ENCODE data around the gene CDH13. TPM values are rescaled to one million over a fixed set of nuclear protein-coding genes. Genes with fewer than 3 reads are reported as not detected.

The CDH13 gene
- total and polyA plus RNA-seq, 2 donors (not counting 1 experiment from before 2014, with no cell fraction given): 27.6 to 96.7 TPM

DNA sequence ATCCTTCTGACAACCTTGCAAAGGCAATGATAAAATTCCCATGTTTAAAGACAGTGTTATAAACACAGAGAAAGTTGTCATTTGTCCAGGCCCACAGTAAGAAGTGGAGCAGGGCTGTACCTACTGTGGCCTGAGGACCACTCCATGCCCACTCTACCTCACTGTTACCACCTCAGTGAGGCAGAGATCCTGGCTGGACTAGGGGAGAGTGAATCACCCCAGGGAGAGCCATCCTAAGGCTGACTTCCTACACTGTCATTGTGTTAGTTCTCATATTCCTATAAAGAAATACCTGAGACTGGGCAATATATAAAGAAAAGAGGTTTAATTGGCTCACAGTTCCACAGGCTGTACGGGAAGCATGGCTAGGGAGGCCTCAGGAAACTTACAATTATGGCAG is 952.3 kb downstream of the CDH13 start:
- no peaks in the 10 kb centered on the region for H3K9me3 ChIP-seq (ENCODE audit: control insufficient read depth, insufficient read depth, low read depth, low read length)
- no peak for DNase-seq (ENCODE audit: low read depth in 2 of 2)
- H3K36me3 ChIP-seq (ENCODE audit: control insufficient read depth, insufficient read depth, low read length): no peaks in the 10 kb centered on the region
- no peak overlapping the region for H3K4me3 ChIP-seq (replicated peaks in 1 of 4; ENCODE audit: control extremely low read depth in 1 of 4, insufficient read depth in 1 of 4, low read depth in 3 of 4, low read length in 4 of 4)
- H3K9ac ChIP-seq (ENCODE audit: insufficient read depth, low read length): no peak overlapping the region
- no peaks in the 10 kb centered on the region for H4K20me1 ChIP-seq (ENCODE audit: control insufficient read depth, extremely low read depth, insufficient read depth, low read length)
- H3K4me2 ChIP-seq (ENCODE audit: extremely low read depth, insufficient read depth, low read length): no peak overlapping the region
- H2AFZ ChIP-seq (ENCODE audit: low read length): no peak overlapping the region
- H3K27me3 ChIP-seq (ENCODE audit: control insufficient read depth, insufficient read depth, low read length): no peaks in the 10 kb centered on the region
- H3K27ac ChIP-seq (ENCODE audit: insufficient read depth, low read length): no peak overlapping the region
- TF ChIP-seq EZH2 (IDR thresholded peaks at IDR 0.05; ENCODE audit: low read length, missing control alignments): no peak
- no peak for TF ChIP-seq CTCF (conservative IDR thresholded peaks at IDR 0.05 in 1 of 2, IDR thresholded peaks at IDR 0.05 in 1 of 2; ENCODE audit: low read depth in 1 of 2, low read length in 2 of 2)
- H3K79me2 ChIP-seq (ENCODE audit: control insufficient read depth, insufficient read depth, low read length): no peaks in the 10 kb centered on the region
- H3K4me1 ChIP-seq (ENCODE audit: control insufficient read depth, extremely low read depth, insufficient read depth, low read length): no peaks in the 10 kb centered on the region

- H3K27me3 ChIP-seq (ENCODE audit: control insufficient read depth, insufficient read depth, low read length): no peaks in the 10 kb centered on the region
- H2AFZ ChIP-seq (ENCODE audit: low read length): no peak overlapping the region
- no peak overlapping the region for H3K4me2 ChIP-seq (ENCODE audit: extremely low read depth, insufficient read depth, low read length)
- H3K27ac ChIP-seq (ENCODE audit: insufficient read depth, low read length): no peak overlapping the region
- no peaks in the 10 kb centered on the region for H3K36me3 ChIP-seq (ENCODE audit: control insufficient read depth, insufficient read depth, low read length)
- no peaks in the 10 kb centered on the region for H3K79me2 ChIP-seq (ENCODE audit: control insufficient read depth, insufficient read depth, low read length)
- H3K4me3 ChIP-seq (replicated peaks in 1 of 4; ENCODE audit: control extremely low read depth in 1 of 4, insufficient read depth in 1 of 4, low read depth in 3 of 4, low read length in 4 of 4): no peak overlapping the region
- H4K20me1 ChIP-seq (ENCODE audit: control insufficient read depth, extremely low read depth, insufficient read depth, low read length): no peaks in the 10 kb centered on the region
- H3K4me1 ChIP-seq (ENCODE audit: control insufficient read depth, extremely low read depth, insufficient read depth, low read length): no peaks in the 10 kb centered on the region
- DNase-seq (ENCODE audit: low read depth in 2 of 2): no peak
- TF ChIP-seq CTCF (conservative IDR thresholded peaks at IDR 0.05 in 1 of 2, IDR thresholded peaks at IDR 0.05 in 1 of 2; ENCODE audit: low read depth in 1 of 2, low read length in 2 of 2): no peak
- TF ChIP-seq EZH2 (IDR thresholded peaks at IDR 0.05; ENCODE audit: low read length, missing control alignments): no peak
- H3K9me3 ChIP-seq (ENCODE audit: control insufficient read depth, insufficient read depth, low read depth, low read length): no peaks in the 10 kb centered on the region
- H3K9ac ChIP-seq (ENCODE audit: insufficient read depth, low read length): no peak overlapping the region
These were observed 952.7 kb downstream of the CDH13 start for GRCh38 chr16:83579436-83579835.

DNA sequence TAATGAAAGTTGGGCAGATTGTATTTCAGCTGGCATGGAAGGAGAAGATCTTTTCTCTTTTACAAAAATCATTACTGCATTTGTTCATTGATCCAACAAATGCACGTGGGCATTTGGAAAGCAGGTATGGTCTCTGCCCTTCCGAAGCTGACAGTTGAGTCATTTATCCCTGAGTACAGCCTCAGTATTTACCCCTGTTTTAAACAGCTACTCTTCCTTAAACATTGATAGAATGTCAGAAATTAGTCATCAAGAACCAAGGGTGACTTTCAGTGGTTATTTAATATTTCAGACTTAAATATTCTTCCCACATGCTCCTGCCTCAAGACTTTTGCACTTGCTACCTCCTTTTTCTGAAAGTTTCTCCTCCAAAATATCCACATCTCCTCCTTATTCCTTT is 954.3 kb downstream of the CDH13 start:
- H3K79me2 ChIP-seq (ENCODE audit: control insufficient read depth, insufficient read depth, low read length): no peaks in the 10 kb centered on the region
- H4K20me1 ChIP-seq (ENCODE audit: control insufficient read depth, extremely low read depth, insufficient read depth, low read length): no peaks in the 10 kb centered on the region
- H3K9ac ChIP-seq (ENCODE audit: insufficient read depth, low read length): no peak overlapping the region
- H3K4me3 ChIP-seq (replicated peaks in 1 of 4; ENCODE audit: control extremely low read depth in 1 of 4, insufficient read depth in 1 of 4, low read depth in 3 of 4, low read length in 4 of 4): no peak overlapping the region
- DNase-seq (ENCODE audit: low read depth in 2 of 2): peak in 1 of 2 donors; percentile 1
- no peak overlapping the region for H3K27ac ChIP-seq (ENCODE audit: insufficient read depth, low read length)
- no peaks in the 10 kb centered on the region for H3K36me3 ChIP-seq (ENCODE audit: control insufficient read depth, insufficient read depth, low read length)
- no peaks in the 10 kb centered on the region for H3K9me3 ChIP-seq (ENCODE audit: control insufficient read depth, insufficient read depth, low read depth, low read length)
- H3K4me1 ChIP-seq (ENCODE audit: control insufficient read depth, extremely low read depth, insufficient read depth, low read length): no peaks in the 10 kb centered on the region
- TF ChIP-seq EZH2 (IDR thresholded peaks at IDR 0.05; ENCODE audit: low read length, missing control alignments) (no peak), CTCF (conservative IDR thresholded peaks at IDR 0.05 in 1 of 2, IDR thresholded peaks at IDR 0.05 in 1 of 2; ENCODE audit: low read depth in 1 of 2, low read length in 2 of 2) (no peak)
- no peaks in the 10 kb centered on the region for H3K27me3 ChIP-seq (ENCODE audit: control insufficient read depth, insufficient read depth, low read length)
- H2AFZ ChIP-seq (ENCODE audit: low read length): no peak overlapping the region
- no peak overlapping the region for H3K4me2 ChIP-seq (ENCODE audit: extremely low read depth, insufficient read depth, low read length)

Data from fibroblast of lung (primary cell).